Motor neuron (in vitro differentiated cells): Measurements from ENCODE around the gene EGLN1. TPM values are rescaled to one million over a fixed set of nuclear protein-coding genes. Genes with fewer than 3 reads are reported as not detected.
A peak's percentile ranks its signal among the peaks of the same experiment; 100 is the strongest.

Source experiments
- ATAC-seq, 8 experiments: fragments of 200-7000 bp; cut with Tn5 transposase; replicated peaks in 6 of 8; 2 replicates each; pipeline ENCODE4 v1.8.0; 2021; ENCODE audit warnings: mild to moderate bottlenecking in 8 of 8, moderate library complexity in 8 of 8
- H3K27ac ChIP-seq, 2 donors: fragments of 250-450 bp; sonication (Bioruptor Pico); 2 replicates each; pipeline ENCODE4 v1.9.0; 2021; ENCODE audit warnings: antibody characterized with exemption in 2 of 2, mild to moderate bottlenecking in 2 of 2, moderate library complexity in 1 of 2
- H3K4me1 ChIP-seq, 2 donors: fragments of 250-450 bp; sonication (Bioruptor Pico); replicated peaks in 1 of 2; 2 replicates each; pipeline ENCODE4 v1.6.1; 2021; ENCODE audit warnings: antibody characterized with exemption in 2 of 2, mild to moderate bottlenecking in 2 of 2, moderate library complexity in 1 of 2
- H3K4me3 ChIP-seq, 5 donors: fragments of 250-450 bp; sonication (Bioruptor Pico); 2 replicates each; pipeline ENCODE4 v1.9.0; 2021; ENCODE audit warnings: antibody characterized with exemption in 5 of 5, mild to moderate bottlenecking in 5 of 5, moderate library complexity in 4 of 5
- WGBS, 10 experiments: fragments of 450-650 bp; shearing (Covaris generic); methylation state at CpG; one replicate each; pipeline ENCODE4 v1.0.0; 2022; 5-methylcytosine and 5-hydroxymethylcytosine counted together
- in situ Hi-C, 9 experiments: fragments of 400-800 bp; cut with MboI; loops; one replicate each; pipeline ENCODE4 v1.15.0; 2021; ENCODE audit warnings: low sequenced_read_pairs in 9 of 9, low pct_unique_long_range_greater_than_20kb in 2 of 9; ENCODE audit not compliant: unreplicated experiment in 9 of 9
- total RNA-seq, 8 experiments: library from RNA; unstranded; fragments of 300-600 nt; gene quantifications; 2 replicates each; pipeline versions ENCODE4 v1.2.3 to v1.2.4, GENCODE V29; 2022

Gene EGLN1
- total RNA-seq, 8 experiments from 2014 or later = 14.8 to 46.5 (median 35.4) TPM

DNA sequence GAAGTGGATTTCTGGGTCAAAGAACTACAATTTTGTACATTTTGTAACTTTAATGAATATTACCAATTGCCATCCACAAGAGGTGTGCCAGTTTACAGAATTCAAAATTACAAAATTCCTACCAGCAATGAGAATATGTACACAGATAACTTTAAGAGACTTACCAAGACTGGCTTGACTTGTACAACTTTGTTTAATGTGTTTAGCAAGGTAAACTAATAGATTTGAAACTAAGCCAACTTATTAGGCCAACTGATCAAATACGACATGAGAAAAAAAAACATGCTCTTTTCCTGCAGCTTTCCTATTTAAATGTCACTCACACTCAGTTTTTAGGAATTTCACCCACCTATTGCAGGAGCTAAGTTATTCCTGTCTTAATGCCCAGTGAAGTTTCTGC lies 95.8 kb downstream of the EGLN1 start:
- Histone ChIP-seq H3K27ac (no peak overlapping the region), H3K4me1 (no peaks in the 10 kb centered on the region), H3K4me3 (no peak overlapping the region)
- 57 to 100% (median 69%) methylated on average over 1 of the region's 1 CpG; no CpG with 5 or more reads in 3 of the 10 experiments for WGBS, 10 experiments
- ATAC-seq = no peak
- in situ Hi-C loops = no loop called here

DNA sequence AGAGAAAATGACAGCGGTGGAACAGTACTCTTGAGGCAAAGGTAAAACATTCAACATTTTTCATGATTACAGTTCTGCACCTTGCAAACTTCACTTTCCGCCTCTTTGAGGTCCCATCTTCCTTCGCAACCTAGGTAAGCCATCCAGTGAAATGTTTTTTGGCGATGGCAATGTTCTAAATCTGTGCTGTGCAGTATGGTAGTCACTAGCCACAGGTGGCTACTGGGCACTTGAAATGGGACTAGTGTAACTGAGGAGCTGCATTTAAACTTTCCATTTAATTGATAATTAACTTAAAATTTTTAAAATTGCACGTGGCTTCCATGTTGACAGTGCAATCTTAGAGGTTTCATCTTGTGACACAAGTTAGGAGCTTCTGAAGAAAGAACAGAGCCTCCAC lies 97.4 kb downstream of the EGLN1 start:
- 63 to 96% (median 83%) methylated on average over 2 to 5 of the region's 5 CpGs for WGBS, 10 experiments
- H3K27ac ChIP-seq = no peak overlapping the region
- ATAC-seq = no peak
- H3K4me1 ChIP-seq = no peaks in the 10 kb centered on the region
- in situ Hi-C loops = no loop called here
- no peak overlapping the region for H3K4me3 ChIP-seq

DNA sequence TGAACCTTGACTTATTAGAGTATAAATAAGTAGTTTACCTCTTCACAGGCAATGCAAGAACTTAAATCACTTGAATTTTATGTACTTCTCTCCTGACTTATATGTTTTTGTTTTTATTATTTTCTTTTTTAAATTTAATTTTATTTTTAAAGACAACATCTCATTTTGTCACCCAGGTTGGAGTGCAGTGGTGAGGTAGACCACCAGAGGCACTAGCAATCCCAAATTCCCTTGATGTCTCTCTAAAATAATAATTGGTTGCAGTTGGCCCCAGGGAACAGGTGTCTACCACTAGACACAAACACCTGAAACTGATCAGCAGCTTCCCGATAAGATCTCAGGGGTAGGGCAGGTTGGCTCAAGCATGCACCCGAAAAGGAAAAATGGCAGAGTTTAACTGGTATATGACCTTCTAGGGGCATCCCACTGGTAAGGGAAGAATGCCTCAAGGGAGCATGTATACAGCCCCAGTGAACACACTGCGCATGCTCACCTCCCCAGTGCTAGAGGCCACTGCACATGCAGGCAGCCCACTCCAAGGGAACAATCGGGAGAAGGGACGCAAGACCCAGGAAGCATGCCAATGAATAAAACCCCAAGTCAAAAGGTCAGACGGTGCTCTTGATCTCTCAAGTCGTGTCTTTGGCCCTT lies 99.1 kb downstream of the EGLN1 start:
- Histone ChIP-seq H3K4me1 (no peaks in the 10 kb centered on the region), H3K27ac (no peak overlapping the region), H3K4me3 (no peak overlapping the region)
- no peak for ATAC-seq
- in situ Hi-C loops = no loop called here
- 28 to 90% (median 82%) methylated on average over 1 to 7 of the region's 7 CpGs; no CpG with 5 or more reads in 3 of the 10 experiments for WGBS, 10 experiments

- ATAC-seq = no peak
- in situ Hi-C loops = no loop called here
- Histone ChIP-seq H3K27ac (no peak overlapping the region), H3K4me1 (no peaks in the 10 kb centered on the region), H3K4me3 (no peak overlapping the region)
- 25 to 100% (median 80%) methylated on average over 1 to 9 of the region's 9 CpGs; no CpG with 5 or more reads in 1 of the 10 experiments for WGBS, 10 experiments
These were observed 103.0 kb downstream of the EGLN1 start for GRCh38 chr1:231319080-231319479.

- Histone ChIP-seq H3K4me3 (no peak overlapping the region), H3K4me1 (no peaks in the 10 kb centered on the region), H3K27ac (no peak overlapping the region)
- no peak for ATAC-seq
- in situ Hi-C loops = no loop called here
- 60 to 90% (median 80%) methylated on average over 1 to 4 of the region's 4 CpGs; no CpG with 5 or more reads in 4 of the 10 experiments for WGBS, 10 experiments
These were observed 103.5 kb downstream of the EGLN1 start for GRCh38 chr1:231318568-231318967.

DNA sequence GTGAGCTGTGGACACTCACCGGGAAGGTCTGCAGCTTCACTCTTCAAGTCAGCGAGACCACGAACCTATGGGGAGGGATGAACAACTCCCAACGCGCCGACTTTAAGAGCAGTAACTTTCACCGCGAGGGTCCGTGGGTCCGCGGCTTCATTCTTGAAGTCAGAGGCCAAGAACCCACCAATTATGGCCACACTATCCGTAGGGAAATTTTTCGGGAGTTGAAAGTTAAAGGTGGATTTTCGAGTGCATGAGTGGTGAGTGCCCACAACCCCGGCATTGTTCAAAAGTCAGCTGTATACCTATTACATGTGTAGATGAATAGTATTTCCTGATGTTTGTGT lies 104.1 kb downstream of the EGLN1 start:
- WGBS, 10 experiments = 61 to 98% (median 89%) methylated on average over 4 to 15 of the region's 15 CpGs; no CpG with 5 or more reads in 1 of the 10 experiments
- no peak for ATAC-seq
- in situ Hi-C loops = no loop called here

DNA sequence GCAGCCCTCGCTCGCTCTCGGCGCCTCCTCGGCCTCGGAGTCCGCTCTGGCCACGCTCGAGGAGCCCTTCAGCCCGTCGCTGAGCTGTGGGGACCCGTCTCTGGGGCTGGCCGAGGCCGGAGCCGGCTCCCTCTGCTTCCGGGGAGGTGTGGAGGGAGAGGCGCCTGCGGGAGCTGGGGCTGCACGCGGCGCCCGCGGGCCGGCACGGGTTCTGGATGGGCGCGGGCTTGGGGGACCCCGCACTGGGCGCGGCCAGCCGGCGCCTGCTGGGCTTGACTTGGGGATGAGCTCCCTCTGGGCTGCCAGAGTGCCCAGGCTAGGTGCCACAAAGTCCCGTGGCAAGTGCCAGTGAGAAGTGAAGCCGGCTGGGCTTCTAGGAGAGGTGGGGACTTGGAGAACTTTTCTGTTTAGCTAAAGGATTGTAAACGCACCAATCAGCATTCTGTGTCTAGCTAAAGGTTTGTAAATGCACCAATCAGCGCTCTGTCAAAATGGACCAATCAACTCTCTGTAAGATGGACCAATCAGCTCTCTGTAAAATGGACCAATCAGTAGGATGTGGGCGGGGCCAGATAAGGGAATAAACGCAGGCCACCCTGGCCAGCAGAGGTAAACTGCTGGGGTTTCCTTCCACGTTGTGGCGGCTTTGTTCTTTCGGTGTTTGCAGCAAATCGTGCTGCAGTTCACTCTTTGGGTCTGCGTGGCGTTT lies 104.6 kb downstream of the EGLN1 start:
- ATAC-seq = no peak
- in situ Hi-C loops = no loop called here
- Histone ChIP-seq H3K27ac (no peak overlapping the region), H3K4me3 (no peak overlapping the region), H3K4me1 (no peaks in the 10 kb centered on the region)
- 60 to 98% (median 87%) methylated on average over 1 to 33 of the region's 44 CpGs; no CpG with 5 or more reads in 2 of the 10 experiments for WGBS, 10 experiments

More for the DNA sequence above, 104.1 kb downstream of the EGLN1 start:
- H3K4me1 ChIP-seq = no peaks in the 10 kb centered on the region
- no peak overlapping the region for H3K4me3 ChIP-seq
- no peak overlapping the region for H3K27ac ChIP-seq

GRCh38 chr1:231315887-231316286 lies 106.2 kb downstream of the EGLN1 start:
- 33 to 80% (median 59%) methylated on average over 3 to 11 of the region's 11 CpGs; no CpG with 5 or more reads in 4 of the 10 experiments for WGBS, 10 experiments
- peak in 3 of 8 experiments; percentile 82 to 97 (median 85) for ATAC-seq
- Histone ChIP-seq H3K4me1 (no peaks in the 10 kb centered on the region), H3K27ac (no peak overlapping the region), H3K4me3 (no peak overlapping the region)
- in situ Hi-C loops = no loop called here

Other genes starting within 250 kb of the EGLN1 start
- 10 to 100 TPM; 25.2 to 72.6 (median 47.1) TPM for gene GNPAT, start 181.1 kb downstream of the EGLN1 start, total RNA-seq
- gene EXOC8, start 84.4 kb downstream of the EGLN1 start, total RNA-seq = 10 to 100 TPM; 13.4 to 19.8 (median 15.7) TPM
- gene SPRTN, start 84.0 kb downstream of the EGLN1 start, total RNA-seq = 10 to 100 TPM in 7 of 8 experiments, 1 to 10 TPM in 1; 9.7 to 20.6 (median 15.0) TPM
- 10 to 100 TPM; 45.6 to 62.2 (median 48.7) TPM for gene TSNAX, start 106.4 kb upstream of the EGLN1 start, total RNA-seq
- gene DISC1, start 204.5 kb upstream of the EGLN1 start, total RNA-seq = 10 to 100 TPM in 1 of 8 experiments, 1 to 10 TPM in 7; 1.2 to 13.5 (median 3.7) TPM